Measurements from ENCODE around the gene PDILT. TPM values are rescaled to one million over a fixed set of nuclear protein-coding genes. Genes with fewer than 3 reads are reported as not detected.
"Not testable (repeated sequence)": the region's sequence is repeated elsewhere in the genome, so short reads cannot be mapped to it uniquely, and the experiment has no call there.

Gene PDILT
- total RNA-seq, 1 donor from 2014 or later = not detected

DNA sequence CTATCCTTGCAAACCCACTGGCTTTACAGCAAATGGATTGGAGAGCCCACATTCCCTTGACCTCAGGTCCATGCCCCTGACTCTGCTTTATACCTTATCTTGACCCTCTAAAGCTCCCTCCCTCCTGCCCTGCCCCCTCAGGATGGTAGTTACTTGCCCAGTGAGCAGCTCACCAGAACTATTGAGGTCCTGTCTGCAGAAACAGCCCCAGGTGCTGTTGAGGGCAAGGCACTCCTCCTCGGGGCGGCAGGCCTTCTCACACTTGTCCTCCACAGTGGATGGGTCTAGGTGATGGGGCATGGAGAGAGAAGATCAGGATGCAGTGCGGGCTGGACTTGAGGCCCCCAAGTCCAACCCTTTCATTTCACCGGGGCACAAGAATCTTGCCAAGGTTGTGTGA lies 81.8 kb downstream of the PDILT start:
- TF ChIP-seq, protein P1, sequence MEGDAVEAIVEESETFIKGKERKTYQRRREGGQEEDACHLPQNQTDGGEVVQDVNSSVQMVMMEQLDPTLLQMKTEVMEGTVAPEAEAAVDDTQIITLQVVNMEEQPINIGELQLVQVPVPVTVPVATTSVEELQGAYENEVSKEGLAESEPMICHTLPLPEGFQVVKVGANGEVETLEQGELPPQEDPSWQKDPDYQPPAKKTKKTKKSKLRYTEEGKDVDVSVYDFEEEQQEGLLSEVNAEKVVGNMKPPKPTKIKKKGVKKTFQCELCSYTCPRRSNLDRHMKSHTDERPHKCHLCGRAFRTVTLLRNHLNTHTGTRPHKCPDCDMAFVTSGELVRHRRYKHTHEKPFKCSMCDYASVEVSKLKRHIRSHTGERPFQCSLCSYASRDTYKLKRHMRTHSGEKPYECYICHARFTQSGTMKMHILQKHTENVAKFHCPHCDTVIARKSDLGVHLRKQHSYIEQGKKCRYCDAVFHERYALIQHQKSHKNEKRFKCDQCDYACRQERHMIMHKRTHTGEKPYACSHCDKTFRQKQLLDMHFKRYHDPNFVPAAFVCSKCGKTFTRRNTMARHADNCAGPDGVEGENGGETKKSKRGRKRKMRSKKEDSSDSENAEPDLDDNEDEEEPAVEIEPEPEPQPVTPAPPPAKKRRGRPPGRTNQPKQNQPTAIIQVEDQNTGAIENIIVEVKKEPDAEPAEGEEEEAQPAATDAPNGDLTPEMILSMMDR (IDR thresholded peaks at IDR 0.05) = no peak
- Mint-ChIP-seq H3K36me3 (ENCODE audit: unreplicated experiment) (no peaks in the 10 kb centered on the region), H3K4me3 (ENCODE audit: unreplicated experiment) (no peak overlapping the region), H3K9me3 (ENCODE audit: unreplicated experiment) (peaks cover 4% of the 10 kb centered on the region), H3K27me3 (ENCODE audit: unreplicated experiment) (no peaks in the 10 kb centered on the region), H3K27ac (ENCODE audit: unreplicated experiment) (no peak overlapping the region), H3K4me1 (ENCODE audit: unreplicated experiment) (no peaks in the 10 kb centered on the region)
- DNase-seq (ENCODE audit: extremely low spot score, unreplicated experiment) = no peak

DNA sequence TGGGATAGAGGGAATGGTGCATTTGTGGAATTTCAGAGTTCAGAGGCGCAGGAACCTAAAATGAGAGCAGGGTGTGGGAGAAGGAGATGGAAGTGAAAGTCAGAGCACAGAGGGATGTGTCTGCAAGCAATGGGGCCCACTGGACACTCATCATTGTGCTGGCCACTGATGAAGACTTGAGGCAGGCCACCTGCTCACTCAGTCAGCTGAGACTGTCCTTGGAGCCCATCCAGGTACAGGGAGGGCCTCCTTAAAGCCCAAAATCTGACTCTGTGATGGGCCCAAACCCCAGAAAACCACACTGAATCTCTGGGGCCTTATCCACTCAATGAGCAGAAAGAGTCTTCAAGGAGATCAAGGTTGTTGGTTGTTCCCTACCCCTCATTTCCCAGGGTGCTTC lies 82.9 kb downstream of the PDILT start:
- Mint-ChIP-seq H3K9me3 (ENCODE audit: unreplicated experiment) (no peaks in the 10 kb centered on the region), H3K27me3 (ENCODE audit: unreplicated experiment) (no peaks in the 10 kb centered on the region), H3K4me3 (ENCODE audit: unreplicated experiment) (no peak overlapping the region), H3K4me1 (ENCODE audit: unreplicated experiment) (no peaks in the 10 kb centered on the region), H3K36me3 (ENCODE audit: unreplicated experiment) (no peaks in the 10 kb centered on the region), H3K27ac (ENCODE audit: unreplicated experiment) (no peak overlapping the region)
- TF ChIP-seq, protein P1 (IDR thresholded peaks at IDR 0.05) = no peak
- no peak for DNase-seq (ENCODE audit: extremely low spot score, unreplicated experiment)

DNA sequence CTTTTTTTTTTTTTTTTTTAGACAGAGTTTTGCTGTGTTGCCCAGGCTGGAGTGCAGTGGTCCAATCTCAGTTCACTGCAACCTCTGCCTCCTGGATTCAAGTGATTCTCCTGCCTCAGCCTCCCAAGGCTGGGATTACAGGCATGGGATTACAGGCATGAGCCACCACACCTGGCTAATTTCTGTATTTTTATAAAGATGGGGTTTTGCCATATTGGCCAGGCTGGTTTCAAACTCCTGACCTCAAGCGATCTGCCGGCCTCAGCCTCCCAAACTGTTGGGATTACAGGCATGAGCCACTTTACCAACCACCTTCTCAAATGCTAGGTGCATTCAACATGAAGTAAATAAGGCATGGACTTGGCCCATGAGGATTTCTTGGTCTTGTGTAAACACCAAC lies 83.5 kb downstream of the PDILT start:
- not testable (repeated sequence) for H3K4me1 Mint-ChIP-seq (ENCODE audit: unreplicated experiment); H3K27me3 Mint-ChIP-seq (ENCODE audit: unreplicated experiment); H3K36me3 Mint-ChIP-seq (ENCODE audit: unreplicated experiment); H3K9me3 Mint-ChIP-seq (ENCODE audit: unreplicated experiment); DNase-seq (ENCODE audit: extremely low spot score, unreplicated experiment); H3K4me3 Mint-ChIP-seq (ENCODE audit: unreplicated experiment); H3K27ac Mint-ChIP-seq (ENCODE audit: unreplicated experiment)

- TF ChIP-seq, protein P1 (IDR thresholded peaks at IDR 0.05) = no peak
- Mint-ChIP-seq H3K9me3 (ENCODE audit: unreplicated experiment) (no peaks in the 10 kb centered on the region), H3K27ac (ENCODE audit: unreplicated experiment) (no peak overlapping the region), H3K27me3 (ENCODE audit: unreplicated experiment) (no peaks in the 10 kb centered on the region), H3K4me3 (ENCODE audit: unreplicated experiment) (no peak overlapping the region), H3K4me1 (ENCODE audit: unreplicated experiment) (no peaks in the 10 kb centered on the region), H3K36me3 (ENCODE audit: unreplicated experiment) (no peaks in the 10 kb centered on the region)
- no peak for DNase-seq (ENCODE audit: extremely low spot score, unreplicated experiment)
Observed at GRCh38 chr16:20320592-20320991, 83.9 kb downstream of the PDILT start.

DNA sequence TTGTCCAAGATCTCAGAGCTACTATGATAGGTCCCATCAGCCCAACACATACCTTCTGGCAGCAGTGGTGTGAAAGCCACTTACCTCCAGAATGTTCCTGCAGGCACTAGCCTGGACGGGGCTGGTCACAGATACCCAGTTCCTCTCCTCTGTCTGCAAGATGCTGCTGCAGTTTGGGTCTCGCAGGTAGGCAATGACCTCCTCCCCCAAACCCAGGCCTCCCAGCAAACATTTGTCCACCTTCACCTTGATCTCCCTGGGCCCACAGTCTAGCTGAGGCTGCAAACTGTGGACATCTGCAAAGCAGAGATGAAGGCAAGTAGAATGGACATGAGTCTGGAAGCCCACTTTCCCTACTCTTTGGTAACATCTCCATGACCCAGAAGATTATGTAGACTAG lies 84.4 kb downstream of the PDILT start:
- Mint-ChIP-seq H3K4me3 (ENCODE audit: unreplicated experiment) (no peak overlapping the region), H3K27me3 (ENCODE audit: unreplicated experiment) (no peaks in the 10 kb centered on the region), H3K36me3 (ENCODE audit: unreplicated experiment) (no peaks in the 10 kb centered on the region), H3K9me3 (ENCODE audit: unreplicated experiment) (no peaks in the 10 kb centered on the region), H3K27ac (ENCODE audit: unreplicated experiment) (no peak overlapping the region), H3K4me1 (ENCODE audit: unreplicated experiment) (no peaks in the 10 kb centered on the region)
- TF ChIP-seq, protein P1 (IDR thresholded peaks at IDR 0.05) = no peak
- DNase-seq (ENCODE audit: extremely low spot score, unreplicated experiment) = no peak

- Mint-ChIP-seq H3K27me3 (ENCODE audit: unreplicated experiment) (no peaks in the 10 kb centered on the region), H3K27ac (ENCODE audit: unreplicated experiment) (no peak overlapping the region), H3K9me3 (ENCODE audit: unreplicated experiment) (no peaks in the 10 kb centered on the region), H3K4me1 (ENCODE audit: unreplicated experiment) (no peaks in the 10 kb centered on the region), H3K36me3 (ENCODE audit: unreplicated experiment) (no peaks in the 10 kb centered on the region), H3K4me3 (ENCODE audit: unreplicated experiment) (no peak overlapping the region)
- no peak for DNase-seq (ENCODE audit: extremely low spot score, unreplicated experiment)
- TF ChIP-seq, protein P1 (IDR thresholded peaks at IDR 0.05) = no peak
Observed at GRCh38 chr16:20319406-20319805, 85.1 kb downstream of the PDILT start.
